Adrenal gland (tissue), 5 donors: ENCODE results near the gene NR0B1.

ENCODE experiments used
- CTCF ChIP-seq, 6 experiments: fragments of 450-650 bp in 4 of 6; fragments of 200-600 bp in 2 of 6; sonication (generic) in 1 of 6; IDR thresholded peaks; 1 replicate in 5 of 6; 2 replicates in 1 of 6; pipeline versions ENCODE4 v1.5.1 to v1.8.0; 2016 to 2021; ENCODE audit warnings: antibody characterized with exemption in 6 of 6, mild to moderate bottlenecking in 2 of 6, moderate library complexity in 1 of 6
- POLR2A ChIP-seq, 2 donors: fragments of 450-650 bp; IDR thresholded peaks; one replicate each; pipeline ENCODE4 v1.6.1; 2017; ENCODE audit warnings: antibody characterized with exemption in 2 of 2, mild to moderate bottlenecking in 2 of 2, moderate library complexity in 1 of 2
- donor health status: DM: no; HTN: no; CAD: no.

- no peak for TF ChIP-seq POLR2A (IDR thresholded peaks at IDR 0.05)
- no peak for TF ChIP-seq CTCF (IDR thresholded peaks at IDR 0.05)
These were observed 26.7 kb downstream of the NR0B1 start for GRCh38 chrX:30282527-30282926.
